NCI-H2171 treated with DMSO at 0.1 percent for 48 hours (cell line): Measurements from ENCODE around the gene IFI6.
"Not testable (repeated sequence)": the region's sequence is repeated elsewhere in the genome, so short reads cannot be mapped to it uniquely, and the experiment has no call there.

Source experiments
- DNase-seq: peaks from one replicate; lab custom pipeline; 2025; lab: John Stamatoyannopoulos, UW

IFI6 gene

DNA sequence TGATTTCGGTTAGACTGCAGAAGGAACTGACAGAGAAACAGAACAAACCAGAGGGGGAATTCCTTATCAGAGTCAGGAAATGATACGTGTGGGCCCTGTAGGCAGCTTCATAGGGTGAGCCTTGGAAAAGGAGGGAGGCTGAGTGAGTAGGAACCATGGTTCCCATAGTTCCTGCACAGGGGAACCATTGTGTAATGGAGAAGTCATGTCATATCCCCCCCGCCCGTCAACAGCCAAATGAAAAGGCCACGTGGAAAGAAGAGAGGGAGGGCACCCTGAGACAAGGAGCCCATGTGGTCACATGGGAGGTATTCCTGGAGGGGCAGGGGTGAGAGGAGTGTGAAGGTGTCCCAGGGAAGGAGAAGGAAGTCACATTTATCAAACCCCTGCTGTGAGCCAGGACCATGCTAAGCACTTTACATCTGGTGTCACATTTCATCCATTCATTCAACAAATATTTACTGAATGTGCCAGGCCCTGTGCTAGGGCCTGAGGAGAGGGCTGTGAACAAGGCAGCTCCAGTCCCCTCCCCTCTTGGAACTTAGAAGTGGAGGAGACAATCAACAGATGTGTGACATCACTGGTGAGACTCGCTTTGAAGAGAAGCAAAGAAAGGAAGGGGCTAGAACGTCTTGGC, 21.3 kb downstream of the IFI6 start:
- peak; percentile 36 for DNase-seq

DNA sequence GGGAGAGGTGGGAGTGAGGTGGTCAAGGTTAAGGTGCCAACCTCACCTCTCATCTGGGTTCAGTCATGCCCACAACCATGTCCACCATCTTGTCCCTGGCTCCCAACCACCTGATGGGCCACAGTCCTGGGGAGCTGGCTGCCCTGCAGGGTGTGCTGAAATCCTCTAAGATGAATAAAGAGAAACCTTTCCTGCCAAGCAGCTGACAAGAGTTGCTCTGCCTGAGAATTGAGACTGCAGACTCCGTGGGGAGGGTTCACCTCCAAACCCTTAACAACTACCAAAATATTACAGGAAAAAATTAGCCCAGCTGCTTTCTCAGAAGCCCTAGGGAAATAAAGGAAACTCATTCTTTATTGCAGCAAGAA, 21.8 kb downstream of the IFI6 start:
- no peak for DNase-seq

DNA sequence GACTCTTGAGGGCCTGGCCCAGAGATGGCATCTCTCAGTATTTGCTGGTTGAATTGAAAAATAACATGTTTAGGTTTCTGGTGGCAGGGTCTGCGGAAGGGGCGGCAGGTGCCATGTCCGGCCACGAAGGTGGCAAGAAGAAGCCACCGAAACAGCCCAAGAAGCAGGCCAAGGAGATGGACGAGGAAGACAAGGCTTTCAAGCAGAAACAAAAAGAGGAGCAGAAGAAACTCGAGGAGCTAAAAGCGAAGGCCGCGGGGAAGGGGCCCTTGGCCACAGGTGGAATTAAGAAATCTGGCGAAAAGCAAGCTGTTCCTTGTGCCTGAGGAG, 22.7 kb downstream of the IFI6 start:
- no peak for DNase-seq

DNA sequence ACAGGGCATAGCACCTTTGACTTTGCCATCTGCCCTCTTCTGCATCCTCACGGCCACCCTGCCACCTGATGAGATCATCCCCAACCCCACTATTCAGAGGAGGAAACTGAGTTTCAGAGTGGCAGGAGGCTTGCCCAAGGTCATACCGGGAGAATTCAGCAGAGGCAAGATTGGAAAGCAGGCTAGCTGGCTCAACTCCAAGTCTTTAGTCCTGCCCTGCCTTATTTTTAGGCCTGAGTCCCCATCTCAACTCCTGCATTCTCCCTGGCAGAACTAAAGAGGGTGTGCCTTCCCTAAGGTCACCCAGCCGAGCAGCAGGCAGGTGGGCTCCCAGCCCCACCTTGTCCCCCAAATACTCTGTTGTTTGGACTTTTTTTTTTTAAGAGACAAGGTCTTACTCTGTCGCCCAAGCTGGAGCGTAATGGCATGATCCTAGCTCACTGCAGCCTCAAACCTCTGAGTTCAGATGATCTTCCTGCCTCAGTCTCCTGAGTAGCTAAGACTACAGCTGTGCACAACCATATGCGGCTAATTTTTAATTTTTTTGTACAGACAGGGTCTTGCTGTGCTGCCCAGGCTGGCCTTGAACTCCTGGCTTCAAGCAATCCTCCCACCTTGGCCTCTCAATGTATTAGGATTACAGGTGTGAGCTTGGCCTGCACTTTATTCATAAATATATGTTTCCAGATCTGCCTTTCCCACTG, 23.2 kb downstream of the IFI6 start:
- no peak for DNase-seq

DNA sequence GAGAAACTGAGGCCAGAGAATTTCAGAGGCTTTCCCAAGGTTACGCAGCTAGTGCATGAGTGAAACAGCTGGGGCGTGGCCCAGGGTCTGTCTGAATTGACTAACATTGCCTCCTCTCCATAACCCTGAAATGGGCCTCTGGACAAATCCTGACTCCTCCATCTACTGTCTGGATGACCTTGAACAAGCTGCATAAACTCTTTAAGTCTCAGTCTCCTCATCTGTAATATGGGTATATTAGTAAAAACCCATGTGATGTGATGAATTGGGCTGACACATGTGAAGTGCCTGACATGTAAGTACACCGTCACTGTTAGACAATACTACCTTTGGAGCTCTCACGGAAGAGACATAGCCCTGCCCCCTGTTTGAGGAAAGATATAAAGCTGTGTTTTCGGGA, 24.7 kb downstream of the IFI6 start:
- no peak for DNase-seq

DNA sequence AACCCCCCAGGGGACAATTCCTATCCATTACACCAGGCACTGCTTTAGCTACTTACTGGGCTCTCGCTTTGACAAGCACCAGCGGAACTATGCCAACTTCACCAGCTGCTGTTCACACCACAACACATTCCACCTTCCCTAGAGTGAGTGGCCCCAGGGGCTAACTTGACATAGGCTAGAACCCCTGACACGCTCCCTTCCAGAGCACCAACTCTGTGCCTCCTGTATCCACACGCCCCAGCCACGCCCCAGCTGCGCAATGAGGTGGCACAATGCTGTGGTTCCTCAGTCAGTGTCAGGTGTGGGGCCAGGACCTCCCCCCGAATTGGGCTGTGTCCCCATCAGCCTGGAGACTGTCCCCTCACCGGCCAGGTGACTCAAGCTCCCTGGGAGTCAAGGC, 25.3 kb downstream of the IFI6 start:
- peak; percentile 54 for DNase-seq

DNA sequence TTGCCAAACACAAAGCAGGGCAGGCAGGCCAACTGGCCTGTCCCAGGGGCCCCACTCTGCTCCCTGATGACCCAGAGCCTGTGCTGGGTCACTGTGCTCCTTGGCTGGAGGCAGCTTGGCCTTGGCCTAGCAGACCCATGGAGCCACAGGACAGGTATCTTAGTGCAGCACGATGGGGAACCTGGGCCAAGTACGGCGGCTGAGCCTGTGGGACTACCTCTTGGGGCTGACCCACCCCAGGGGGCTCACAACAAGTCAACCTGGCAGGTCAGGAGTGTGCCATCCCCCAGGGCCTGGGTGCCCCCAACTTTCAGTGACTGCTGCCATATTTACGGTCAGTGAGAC, 26.9 kb downstream of the IFI6 start:
- DNase-seq = no peak

DNA sequence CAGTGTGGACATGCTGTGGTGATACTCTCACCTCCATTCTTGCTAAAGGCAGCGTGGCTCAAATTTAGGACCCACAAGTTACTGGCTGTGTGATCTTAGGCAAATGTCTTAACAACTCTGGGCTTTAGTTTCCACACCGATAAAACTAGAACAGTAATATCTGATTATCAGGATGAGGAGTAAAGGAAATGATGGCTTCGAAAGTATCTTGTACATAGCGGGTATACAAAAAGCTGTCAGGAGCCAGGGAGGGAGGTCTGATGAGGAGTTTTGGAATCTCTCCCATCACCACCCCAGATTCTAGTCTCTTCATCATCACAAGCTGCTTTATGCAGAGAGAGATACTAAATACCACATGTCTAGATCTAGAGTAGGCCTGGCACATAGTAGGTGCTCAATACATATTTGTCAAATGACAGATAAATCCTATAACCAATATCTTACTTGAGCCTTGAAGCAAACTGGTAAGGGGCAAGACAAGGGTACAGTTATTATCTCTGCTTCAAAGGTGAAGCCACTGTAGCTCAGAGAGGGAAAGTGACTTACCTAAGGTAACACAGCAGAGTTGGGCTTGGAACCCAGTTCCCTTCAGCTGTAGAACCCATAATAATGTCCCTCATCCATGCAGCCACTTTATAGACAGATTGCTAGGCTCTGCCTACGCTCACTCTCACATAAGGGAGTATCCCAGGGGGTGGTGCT, 27.5 kb downstream of the IFI6 start:
- no peak for DNase-seq

DNA sequence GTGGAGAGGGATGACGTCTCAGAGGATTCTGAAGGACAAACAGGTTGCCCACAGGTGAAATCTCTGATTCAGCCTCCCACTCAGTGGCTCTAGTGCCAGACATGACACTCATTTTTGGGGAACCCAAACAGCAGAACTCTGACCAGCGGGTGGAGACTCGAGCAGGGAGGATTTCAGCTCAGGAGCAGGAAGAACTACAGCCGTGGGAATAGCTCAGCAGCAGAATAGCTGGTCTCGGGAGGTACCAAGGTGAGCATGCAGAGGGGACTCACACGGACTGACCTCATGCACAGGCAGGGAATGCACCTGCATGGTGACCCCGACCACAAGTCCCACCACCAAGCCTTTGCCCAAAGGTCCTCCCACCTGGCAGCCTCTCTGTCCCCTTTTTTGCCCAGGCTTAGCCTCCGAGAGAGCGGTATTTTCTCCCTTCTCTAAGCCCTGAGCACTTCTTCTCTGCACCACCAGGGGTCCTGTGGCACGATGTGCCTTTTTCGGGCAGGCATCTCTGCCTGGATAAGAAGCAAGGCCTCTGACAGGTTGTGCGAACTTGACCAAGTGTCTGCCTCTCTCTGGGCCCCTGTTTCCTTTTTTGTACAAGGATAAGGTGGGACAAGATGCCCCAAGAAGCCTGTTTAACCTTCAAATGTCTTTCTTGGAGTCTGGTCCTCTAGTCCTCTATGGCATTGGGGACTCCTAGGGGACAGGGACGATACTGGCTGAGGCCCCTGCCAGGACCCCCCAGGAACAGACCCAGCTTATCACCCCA, 28.2 kb downstream of the IFI6 start:
- DNase-seq = peak; percentile 16

DNA sequence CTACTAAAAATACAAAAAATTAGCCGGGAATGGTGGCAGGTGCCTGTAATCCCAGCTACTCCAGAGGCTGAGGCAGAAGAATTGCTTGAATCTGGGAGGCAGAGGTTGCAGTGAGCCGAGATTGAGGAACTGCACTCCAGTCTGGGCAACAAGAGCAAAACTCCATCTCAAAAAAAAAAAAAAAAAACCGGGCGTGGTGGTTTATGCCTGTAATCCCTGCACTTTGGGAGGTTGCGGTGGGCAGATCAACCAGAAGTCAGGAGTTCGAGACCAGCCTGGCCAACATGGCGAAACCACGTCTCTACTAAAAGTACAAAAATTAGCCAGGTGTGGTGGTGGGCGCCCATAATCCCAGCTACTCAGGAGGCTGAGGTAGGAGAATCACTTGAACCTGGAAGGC, 31.5 kb downstream of the IFI6 start:
- DNase-seq = not testable (repeated sequence)

DNA sequence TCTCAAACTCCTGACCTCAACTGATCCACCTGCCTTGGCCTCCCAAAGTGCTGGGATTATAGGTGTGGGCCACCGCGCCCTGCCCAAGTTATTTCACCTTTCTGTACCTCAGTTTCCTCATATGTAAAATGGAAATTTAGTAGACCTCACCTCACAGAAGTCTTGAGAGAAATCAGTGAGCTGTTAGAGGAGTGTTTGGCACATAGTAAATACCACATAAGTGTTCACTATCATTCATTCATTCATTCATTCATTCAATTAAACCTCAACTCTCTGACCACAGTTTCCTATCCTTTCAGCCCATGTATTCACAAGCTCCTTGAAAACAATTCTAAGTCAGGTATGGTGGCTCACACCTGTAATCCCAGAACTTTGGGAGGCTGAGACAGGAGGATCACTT, 33.2 kb downstream of the IFI6 start:
- DNase-seq = no peak

DNA sequence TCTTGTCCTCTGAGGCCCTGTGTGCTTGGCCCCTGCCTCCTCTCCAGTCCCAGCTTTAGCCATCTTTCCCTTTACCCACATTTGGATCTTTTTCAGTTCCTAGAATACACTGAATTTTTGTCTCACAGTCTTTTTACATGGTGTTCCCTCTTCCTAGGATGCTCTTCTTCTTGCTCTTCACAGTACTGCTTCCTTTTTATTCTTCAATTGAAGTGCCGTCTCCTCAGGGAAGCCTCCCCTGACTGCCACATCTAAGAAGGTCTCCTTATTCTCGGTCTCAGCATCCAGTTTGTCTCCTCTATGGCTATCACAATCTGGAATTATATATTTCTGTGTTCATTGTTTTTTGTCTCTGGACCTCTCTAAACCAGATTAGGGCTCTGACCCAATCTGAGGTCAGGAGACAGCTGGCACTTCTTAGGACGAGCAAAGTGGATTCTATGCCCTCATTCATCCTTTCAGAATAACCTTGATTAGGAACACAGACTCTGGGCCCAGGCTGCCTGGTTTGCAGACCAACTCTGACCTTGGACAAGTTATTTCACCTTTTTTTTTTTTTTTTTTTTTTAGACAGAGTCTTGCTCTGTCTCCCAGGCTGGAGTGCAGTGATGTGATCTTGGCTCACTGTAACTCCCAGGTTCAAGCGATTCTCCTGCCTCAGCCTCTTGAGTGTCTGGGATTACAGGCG, 33.8 kb downstream of the IFI6 start:
- DNase-seq = no peak

DNA sequence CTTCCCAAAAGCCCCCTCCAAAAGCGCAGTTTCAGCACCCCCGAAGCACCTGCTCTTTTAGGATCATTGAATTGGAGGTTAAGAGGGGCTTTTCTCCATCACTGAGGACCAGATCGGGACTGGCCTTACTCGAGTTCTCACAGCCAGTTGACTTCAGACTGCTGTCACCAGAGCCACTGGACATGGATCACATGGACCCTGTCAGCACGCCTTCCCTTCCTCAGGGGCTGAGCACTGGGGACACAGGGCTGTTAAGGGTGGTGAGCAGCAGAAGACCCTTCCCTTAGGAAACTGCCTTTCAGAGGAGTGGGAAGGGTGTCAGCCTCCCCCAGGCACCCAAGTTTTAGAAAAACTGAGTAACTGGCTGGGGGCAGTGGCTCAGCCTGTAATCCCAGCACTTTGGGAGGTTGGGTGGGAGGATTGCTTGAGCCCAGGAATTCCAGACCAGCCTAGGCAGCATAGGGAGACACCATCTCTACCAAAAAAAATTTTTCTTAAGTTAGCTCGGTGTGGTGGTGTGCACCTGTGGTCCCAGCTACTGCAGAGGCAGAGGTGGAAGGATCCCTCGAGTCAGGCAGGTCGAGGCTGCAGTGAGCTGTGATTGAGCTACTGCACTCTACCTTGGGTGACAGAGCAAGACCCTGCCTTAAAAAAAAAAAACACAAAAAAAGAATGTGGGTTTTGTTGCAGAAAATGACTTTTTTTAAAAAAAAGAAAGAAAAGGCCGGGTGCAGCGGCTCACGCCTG, 36.4 kb downstream of the IFI6 start:
- DNase-seq = no peak

DNA sequence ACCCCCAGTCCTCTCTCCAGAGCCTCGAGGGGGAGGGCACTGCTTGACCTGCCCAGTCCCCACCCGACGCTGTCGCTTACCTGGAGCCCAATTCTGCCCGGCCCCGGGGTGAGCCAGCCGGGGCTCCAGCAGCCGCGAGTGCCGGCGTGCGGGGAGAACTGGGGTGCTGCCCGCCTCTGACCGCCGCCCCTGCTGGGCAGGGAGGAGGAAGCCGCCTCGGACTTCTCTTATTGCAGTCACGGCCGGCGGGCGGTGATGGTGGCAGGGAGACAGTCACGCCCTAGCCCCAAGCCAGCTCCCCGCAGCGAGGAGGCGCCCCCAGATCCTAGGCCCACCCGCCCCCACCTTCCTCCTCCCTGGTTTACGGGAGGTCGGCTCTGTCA, 37.0 kb downstream of the IFI6 start, which contains the start of gene FGR:
FGR (minus strand) TSS at position 201 of the 383 bp plus-strand sequence. CDS start 11,269 bp downstream, outside the sequence.
- no peak for DNase-seq

DNA sequence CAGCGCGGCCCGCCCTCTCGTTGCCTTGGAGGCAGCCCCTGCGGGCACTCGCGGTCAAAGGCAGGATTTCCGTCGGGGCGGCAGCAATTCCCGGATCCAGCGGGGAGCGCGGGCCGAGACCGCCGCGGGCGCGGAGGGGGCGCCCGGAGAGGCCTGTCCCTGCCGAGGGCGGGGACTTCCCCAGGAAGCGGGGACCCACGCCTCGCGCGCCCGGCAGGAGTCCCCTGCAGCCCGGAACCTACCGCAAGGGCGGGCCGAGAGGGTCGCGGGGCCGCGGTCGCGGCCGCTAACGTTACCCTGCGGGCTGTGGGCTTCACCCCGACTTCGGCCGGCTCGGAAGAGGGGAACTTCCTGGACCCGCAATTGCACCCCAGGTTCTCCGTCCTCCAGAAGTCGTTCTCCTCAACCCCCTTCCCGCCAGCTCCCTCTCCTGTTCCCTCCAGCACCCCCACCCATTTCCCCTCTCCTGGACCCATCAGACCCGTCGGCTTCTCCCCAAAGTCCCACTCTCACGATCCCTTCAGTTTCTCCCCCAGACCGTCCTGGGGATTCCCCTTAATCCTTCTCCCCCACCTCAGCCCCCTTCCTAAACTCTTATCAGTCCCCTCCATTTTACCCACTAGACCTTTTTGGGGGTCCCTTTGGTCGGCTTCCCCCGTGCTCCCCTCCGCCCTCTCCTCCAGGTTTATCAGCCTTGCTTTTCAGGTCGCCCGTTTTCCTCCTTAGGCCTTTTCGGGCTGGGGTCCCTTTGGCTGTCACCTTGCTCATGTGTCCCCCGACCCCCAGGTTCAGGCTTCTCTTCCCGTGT, 37.6 kb downstream of the IFI6 start:
- DNase-seq = no peak

DNA sequence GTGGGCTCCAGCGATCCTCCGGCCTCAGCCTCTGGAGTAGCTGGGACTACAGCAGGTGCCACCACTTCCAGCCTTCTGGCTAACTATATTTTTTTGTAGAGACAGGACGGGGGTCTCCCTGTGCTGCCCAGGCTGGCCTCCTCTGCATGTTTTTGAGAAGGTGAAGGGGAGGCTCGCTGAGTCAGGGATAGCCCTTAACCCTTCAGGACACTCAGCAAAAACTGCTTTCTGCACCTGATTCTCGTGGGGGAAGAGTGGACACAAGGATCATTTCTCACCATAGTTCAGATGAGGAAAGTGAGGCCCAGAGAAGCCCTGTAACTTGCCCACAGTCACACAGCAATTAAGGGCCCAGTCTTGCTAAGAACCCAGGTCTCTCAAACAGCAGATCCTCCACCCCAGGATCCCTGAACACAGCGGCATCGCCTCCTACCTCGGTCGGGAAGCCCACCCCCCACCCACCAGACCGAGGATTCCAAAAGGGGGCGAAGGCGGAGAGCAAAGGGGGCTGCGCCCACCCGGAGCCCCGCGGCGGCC, 38.3 kb downstream of the IFI6 start:
- no peak for DNase-seq

DNA sequence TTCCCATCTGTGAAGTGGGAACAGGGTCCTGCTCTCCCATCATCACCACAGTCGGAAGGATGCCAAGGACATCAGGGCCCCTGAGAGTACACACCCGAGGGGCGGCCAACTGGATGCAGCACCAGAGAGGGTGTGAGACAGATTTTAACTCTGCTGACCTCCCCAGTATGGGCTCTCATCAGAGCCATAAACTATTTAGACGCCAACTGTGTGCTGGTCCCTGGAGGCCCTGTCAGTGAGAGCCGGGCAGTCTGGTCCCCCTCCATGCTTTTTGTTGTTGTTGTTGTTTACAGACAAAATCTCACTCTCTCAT, 38.7 kb downstream of the IFI6 start:
- DNase-seq = no peak

DNA sequence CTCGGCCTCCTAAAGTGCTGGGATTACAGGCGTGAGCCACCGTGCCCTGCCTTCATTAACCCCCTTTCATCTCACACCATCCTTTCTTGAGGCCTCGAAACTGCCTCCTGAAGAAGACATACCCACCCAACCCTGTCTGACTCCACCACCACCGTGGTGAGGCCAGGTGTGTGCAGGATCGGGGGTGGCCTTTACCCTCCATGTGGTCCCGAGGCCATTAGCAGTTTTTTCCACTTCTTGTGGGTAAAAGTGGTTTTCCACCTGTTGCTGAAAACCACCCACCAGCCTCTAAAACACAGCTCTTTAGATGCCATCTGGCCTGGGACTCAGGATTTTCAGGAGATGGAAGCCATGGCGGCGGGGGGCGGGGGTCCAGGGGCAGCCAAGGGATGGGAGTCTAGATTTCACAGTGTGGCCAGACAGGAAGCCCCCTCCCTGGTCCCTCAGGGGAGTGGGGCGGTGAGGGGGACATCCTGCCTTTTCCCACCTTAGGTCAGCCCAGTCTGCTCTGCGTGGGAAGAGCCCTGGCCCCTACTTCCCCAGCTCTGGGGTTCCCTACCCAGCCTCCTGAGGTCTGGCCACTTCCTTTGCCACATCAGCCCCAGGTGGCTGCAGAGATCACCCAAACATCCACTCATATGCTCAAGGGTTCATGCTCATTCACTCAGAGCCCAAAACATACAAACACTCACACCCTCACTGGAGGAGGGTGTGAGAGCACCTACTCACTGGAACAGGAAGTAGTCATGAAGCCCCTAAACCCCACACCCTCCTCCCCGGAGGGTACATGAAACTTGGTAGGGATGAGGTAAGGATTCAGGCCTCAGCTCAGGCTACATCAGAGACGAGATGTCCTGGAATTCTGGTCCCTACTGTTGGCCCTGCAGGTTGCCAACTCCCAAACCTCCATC, 39.4 kb downstream of the IFI6 start:
- DNase-seq = no peak

DNA sequence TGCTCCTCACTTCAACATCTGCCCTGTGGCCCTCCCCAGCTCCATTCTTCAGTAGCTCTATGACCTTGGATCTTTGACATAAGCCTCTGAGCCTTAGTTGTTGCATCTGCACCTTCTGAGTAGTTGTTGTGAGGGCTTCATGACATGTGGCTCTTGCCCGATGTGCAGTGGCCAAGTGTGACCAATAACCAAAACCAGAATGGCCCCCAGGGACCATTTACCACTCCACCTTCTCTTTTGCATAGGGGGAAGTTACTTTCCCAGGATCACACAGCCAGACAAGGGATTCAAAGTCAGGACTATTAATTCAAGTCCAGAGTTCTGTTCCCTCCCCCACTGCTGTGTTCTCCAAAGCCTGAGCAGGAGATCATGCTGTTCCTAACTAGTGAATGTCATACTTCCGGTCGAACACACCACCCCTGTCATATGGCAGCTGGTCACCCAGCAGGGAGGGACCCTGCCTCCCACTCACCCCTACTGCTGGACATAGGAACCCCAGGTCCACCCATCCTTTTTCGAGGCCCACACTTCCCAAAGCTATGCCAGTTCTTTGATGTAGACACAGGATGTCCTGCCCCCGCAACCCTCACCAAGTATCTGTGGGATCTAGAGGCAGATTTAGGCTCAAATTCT, 41.0 kb downstream of the IFI6 start:
- DNase-seq = no peak
